Dedifferentiated amniotic fluid mesenchymal stem cell (primary cell): ENCODE data around the gene CCNJL.
A peak's percentile ranks its signal among the peaks of the same experiment; 100 is the strongest.

Source experiments
- DNase-seq: peaks from one replicate; pipeline ENCODE4 v3.0.0-alpha.2; 2016; ENCODE audit errors: extremely low spot score

CCNJL gene

DNA sequence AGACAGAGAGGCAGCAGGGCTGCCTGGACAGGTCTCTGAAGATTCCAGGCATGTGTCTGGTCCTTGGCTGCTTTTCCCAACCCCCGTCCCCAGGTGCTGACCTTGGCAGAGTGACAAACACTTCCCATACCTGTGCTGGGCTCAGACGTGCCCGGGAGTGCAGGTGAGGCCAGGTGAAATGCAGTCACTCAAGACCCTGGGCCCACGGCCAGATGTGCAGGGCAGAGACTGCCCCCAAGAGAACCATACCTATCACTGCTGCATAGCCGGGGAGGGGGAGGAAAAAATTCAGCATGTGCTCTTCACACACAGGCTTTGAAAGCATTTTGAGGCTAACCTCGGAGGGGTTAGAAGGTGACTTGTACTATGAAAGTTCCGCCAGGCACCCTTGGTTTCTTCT lies 22.6 kb downstream of the CCNJL start:
- no peak for DNase-seq

DNA sequence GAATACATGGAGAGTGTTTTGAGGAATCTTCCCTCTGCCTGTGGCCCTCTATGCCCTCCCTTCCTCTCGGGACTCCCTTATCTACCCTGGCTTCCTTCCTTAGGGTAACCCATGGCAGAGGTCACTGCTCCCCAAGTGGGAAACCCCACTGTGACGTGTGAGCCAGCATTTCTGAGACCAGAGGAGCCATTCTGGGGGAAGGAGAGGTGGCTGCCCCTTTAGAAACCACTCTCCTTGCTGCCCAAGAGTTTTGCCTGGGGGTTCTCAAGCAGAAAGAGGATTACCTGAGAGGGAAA lies 23.1 kb downstream of the CCNJL start:
- DNase-seq = no peak

DNA sequence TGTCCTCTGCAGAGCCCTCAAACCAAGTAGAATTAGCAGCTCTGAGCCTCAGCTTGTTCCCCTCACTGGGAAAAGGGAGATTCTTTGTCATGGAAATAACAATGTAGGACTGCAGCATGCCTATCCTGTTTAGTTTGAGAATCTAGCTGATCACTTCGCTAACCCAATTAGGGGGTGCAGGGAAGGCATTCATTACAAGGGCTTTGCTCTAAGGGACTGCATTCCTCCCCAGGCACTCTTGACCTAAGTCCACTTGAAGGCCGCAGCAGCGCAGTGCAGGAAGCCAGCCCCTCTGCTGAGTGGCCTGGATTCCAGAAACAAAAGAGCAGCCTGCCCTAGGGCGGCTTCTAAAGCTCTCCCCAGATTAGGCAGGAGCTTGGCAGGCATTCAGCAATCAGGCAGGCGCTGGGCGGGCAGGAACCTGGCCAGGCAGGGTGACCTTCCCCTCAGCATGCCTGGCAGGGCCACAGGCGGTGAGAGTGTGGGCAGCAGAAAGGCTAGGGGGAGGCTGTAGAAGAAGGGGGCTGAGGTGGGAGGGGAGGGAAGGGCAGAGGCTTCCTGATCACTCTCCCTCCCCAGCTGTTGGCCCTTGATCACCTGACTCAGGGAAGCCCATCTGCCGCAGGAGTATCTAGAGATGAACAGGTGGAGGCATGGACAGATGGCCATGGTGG lies 24.8 kb downstream of the CCNJL start:
- DNase-seq = peak; percentile 15

DNA sequence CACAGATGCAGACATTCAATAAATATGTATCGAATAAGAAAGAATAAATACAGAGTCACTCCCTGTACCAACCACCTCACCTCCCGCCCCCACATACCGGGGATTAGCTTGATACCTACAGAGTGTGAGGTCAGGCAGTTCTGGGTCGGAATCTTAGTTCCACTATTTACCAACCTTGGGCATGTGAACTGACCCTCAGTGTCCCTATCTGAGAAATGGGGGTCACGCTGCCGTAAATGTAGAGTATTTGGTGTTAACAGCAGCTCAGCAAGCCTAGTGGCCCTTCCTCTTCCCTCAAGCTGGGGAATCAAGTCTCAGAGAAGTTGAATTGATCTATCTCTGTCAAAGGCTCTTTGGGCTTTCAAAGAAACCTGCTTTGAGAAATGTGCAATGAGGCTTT lies 25.4 kb downstream of the CCNJL start:
- no peak for DNase-seq

DNA sequence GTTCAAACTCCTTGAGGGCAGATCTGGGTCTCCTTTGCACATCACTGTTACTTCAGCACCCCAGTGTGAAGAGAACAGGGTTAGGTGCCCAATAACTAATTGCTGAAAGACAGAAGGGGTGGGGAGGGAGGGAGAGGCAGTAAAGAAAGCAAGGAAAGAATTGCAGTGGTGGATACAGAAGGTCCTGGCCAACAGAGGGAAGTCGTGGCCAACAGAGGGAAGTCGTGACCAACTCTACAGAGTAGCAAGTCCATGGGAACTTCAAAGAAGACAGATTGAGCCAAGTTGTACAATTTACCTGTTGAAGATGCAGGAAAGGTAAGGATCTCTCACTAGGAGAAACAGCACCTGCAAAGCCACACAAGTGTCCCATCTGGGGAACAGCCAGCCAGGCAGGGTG lies 27.0 kb downstream of the CCNJL start:
- no peak for DNase-seq

DNA sequence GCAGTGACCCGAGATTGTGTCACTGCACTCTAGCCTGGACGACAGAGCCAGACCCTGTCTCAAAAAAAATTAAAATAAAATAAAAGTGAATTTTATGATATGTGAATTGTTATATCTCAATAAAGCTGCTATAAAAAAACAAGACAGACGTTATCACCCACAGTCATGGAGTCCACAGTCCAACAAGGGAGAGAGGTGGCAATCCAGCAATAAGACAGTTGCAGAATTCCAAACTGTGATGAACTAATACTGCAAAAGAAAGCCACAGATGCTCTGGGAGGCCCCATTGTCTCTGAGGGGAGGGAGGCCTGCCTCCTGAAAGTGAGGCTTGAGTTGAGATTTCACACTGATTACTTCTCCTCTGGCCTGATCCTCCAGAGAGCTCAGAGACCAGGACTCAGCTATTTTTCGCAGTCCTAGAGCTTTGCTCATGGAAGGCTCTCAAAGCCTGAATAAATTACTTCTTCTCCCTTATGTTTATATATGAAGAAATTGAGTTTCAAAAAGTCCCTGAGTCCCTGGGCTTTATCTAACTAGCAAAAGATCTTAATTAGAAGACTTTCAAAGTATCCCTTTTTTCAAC lies 28.0 kb downstream of the CCNJL start:
- DNase-seq = no peak

DNA sequence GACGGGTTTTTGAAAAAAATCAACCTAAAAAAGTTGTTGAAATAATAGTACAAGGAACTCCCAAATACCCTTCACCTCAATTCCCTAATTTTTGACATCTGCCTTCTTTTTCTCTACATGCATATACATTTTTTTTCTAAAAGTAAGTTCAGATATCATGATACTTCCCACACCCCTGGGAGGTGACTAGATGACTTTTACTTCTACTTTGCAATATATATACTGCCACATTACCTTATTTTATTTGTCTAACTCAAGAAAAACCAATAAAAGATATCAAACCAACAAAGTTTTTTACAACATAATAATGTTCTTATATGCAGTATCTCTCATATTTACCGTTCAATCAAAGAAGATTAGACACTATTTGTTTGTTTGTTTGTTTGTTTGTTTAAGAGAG lies 31.1 kb downstream of the CCNJL start:
- no peak for DNase-seq

DNA sequence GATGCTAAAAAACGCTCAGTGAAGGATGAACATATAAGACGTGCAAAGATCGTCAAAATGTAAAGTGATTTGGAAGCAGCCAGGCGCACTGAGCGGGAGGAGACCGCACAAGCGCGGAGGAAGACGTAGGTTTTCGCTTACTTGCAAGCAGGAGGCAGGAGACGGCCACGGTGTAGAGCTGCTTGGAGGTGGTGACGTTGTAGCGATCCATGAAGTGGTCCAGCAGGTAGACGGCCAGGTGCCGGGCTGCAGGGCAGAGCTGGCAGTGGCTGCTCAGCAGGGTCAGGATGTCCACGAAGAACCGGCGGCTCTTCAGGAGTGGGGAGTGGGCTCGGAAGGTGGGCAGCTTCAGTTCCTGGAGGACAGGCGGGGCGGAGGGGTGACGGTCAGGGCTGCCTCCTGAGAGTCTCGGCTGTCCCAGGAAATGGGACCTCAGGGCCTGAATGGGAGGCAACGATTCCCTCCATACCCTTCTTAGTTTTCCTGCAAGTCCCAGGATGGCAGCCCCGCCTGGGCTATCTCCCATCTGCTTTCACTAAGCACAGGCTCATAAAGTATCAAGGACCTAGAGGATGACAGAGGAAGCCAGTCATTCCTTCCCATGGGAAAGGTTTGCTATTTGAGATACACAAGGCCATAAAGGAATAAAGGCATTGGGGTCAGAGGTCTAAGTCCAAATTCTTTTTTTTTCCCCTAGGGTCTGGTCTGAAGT lies 31.8 kb downstream of the CCNJL start:
- no peak for DNase-seq

DNA sequence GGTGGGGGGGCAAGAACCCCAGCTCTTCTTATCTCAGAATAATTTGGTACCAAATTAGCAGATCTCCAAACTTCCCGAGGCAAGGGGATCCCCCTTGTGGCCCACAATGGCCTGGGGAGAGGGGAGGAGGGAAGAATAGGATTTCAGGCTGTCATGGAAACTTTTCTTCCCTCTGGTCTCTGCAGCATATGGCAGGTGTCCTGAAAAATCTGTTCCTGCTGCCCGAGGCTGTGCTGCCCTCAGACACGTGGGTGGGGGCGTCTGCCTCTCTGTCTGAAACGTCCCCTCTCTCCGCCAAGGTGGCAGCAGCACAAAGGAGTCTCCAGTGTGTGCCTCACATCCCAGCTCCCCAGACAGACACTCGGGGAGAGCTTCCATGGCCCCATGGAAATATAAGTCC lies 34.0 kb downstream of the CCNJL start:
- DNase-seq = no peak

DNA sequence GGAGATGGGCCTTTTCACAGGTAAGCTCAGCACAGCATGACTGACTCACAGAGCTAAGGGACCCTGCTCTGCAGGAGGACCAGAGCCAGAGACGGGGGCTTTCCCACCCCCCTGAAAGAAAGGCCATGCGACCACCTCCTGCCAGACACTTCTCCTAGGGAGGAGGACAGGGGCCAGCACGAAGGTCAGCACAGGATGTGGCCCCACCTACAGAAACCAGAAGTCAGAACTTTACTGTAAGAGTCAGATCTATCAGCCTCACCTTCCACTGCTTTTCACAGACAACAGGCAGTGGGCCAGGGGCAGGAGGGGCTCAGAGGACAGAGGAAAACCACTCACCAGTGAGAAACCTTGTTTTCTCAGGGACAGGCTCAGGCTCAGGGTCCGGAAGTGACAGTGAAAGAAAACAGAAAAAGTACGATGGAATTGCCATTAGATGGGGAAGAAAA lies 37.9 kb downstream of the CCNJL start:
- DNase-seq = no peak

DNA sequence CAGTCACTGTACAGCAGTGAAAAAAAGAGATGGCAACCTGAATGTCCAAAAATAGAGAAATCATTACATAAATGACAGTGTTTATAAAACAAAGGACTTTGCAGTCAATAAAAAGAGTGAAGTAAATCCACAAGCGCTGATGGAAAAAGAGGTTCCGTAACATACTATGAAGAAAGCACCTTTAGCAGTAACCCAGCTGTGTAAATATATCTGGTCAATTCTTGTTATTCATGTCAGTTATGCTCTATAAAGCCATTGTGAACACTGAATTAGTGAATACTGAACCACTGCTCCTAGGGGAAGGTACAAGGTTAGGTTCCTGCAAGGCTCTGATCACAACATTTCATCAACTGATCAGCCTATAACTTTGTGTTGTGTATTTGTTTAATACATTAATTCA lies 39.5 kb downstream of the CCNJL start:
- no peak for DNase-seq

DNA sequence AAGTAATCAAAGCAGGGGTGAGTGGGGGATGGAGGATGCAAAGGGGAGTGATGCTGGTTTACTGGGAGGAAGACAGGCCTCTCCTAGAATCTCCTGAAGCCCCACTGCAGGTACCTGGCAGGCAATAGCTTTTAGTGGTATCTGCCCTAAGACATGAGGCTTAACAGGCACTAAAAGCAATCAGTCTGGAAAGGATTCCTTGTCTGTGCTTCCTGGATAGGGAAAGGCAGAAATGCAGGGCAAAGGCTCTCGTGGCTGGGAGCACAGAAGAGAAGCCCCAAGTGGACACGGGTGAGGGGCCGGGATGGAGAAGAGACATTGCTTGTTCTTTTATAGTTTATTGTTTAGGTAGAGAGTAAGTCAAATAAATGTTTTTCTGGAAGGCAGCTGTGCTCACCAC lies 40.1 kb downstream of the CCNJL start:
- no peak for DNase-seq

DNA sequence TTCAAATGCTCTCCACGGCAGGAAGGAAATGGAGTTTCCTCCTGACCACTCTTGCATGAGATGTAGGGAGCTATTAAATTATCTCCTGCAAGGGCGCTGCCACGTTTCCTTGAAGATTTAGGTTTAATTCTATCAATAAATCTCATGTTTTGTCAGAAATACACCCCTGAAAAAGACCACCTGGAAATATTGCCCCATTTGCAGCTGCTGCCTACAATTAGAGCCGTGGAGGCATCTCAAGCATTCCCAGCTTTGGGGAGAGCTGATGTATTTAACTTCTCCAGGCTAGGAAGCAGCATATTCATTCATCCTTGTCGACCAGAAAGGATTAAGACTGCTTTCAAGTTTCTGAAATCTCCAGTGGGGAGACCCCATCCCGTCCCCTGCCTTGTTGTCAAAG lies 40.5 kb downstream of the CCNJL start:
- DNase-seq = no peak

DNA sequence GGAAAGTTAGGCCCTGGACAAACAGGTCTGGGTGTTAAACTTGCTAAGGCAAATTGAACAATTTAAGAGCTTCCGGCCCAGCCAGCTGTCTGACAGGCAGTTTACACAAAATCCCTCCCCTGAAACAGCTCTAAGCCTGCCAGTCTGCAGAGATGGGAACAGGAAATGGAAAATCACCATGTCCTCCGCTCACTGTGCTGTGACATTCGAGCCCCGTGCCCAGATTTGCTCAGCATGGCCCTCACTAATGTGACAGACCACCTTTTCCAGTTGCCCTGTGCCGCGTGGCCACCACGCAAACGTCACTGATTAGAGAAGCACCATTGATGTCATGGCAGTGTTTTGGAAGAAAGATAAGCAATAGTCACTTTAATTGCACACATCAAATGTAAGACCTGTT lies 41.0 kb downstream of the CCNJL start:
- DNase-seq = no peak

DNA sequence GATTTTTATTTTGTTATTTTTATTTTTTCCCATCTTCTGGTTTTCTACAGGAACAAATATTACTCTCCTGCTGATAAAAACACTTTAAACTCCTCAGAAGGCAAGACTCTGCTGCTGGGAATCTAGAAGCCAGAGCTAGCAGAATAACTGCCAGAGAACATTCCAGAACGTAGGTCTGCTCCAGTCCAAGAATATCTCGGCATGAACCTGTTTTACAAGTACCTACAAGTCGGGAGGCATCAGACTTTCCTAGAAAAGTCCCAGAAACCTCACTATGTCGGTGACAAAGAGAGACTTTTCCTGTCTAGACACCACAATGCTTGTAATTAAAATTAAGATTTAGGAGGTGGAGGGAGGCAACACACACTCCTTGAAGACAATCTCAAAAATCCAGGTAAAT lies 41.7 kb downstream of the CCNJL start:
- no peak for DNase-seq

DNA sequence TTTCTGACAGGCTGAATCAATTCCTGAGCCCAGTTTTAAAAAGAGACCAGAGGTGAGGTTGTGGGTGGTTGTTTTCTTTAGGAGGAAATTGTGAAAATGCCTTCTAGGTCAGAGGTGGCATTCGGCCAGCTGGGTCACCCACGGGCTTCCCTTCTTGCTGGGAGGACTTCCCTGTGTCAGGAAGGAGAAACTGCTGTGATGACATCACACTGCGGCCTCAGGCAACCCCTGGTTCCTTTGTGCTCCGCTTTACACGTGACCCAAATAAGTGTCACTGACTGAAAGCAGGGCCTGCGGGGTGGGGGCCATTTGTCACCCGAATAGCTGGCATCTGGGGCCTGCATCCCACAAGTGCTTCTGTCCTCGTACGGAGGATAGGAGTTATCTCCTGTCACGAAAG lies 43.3 kb downstream of the CCNJL start:
- DNase-seq = no peak

DNA sequence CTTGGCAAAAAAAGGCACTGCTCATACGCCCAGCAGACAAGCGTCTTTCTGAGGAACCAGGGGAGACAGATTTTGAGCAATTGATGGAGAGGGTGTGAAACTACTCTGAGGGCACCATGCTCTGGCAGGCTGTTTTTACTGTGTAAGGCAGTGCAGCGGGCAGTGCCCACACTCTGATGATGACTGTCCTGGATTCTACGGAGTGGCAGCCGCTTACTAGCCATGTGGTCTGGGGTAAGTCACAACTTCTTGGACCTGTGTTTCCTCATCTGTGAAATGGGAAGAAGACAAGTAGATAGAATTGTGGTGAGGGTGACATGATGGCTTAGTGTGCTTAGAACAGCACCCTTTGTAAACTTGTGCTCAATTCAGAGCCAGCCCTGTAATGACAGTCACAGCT lies 44.2 kb downstream of the CCNJL start:
- DNase-seq = no peak

DNA sequence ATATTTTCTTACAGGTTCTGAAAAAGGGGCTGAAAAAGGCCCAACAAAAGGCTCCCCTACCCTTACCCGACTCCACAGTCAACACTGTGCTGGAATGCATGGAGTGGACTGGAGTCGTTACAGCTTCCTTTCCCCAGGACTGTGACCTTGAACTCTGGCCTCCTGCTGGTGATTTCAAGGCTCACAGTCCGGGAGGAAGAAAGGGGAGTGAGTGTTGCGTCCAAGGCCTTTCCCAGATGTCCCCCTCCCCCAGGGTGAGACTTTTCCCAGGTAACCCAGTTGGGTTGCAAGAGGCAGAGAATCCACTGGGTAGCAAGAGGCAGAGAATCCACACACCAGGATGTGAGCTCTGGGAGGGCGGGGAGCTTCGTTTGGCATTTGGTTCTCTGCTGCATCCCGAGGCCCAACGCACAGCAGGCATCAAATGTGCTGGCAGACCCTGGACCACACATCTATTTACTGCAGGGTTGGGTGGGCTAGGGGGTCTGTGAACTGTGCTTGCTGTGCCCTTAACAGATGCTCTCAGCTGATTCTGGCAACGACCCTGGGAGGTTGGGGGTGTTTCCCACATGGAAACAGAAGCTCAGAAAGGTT lies 45.5 kb downstream of the CCNJL start:
- DNase-seq = no peak

DNA sequence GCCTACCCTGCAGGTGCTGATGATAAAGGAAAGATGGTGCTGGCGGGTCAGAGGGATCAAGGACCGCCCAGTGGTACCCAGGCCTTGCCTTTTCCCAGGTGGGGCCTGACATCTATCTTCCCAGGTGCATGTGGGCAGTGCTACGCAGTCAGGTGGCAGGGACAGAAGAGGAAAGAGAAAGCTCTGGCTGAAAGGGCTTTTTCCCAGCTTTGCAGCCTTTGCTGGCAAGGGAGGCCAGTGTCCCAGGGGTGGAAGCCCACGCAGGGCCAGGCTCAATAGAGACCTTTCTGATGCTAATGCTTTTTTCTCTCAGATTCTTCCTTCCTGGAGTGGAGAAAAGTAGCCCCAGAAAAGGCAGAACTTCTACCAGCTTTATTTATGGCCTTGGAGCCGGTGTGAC lies 46.3 kb downstream of the CCNJL start:
- no peak for DNase-seq

DNA sequence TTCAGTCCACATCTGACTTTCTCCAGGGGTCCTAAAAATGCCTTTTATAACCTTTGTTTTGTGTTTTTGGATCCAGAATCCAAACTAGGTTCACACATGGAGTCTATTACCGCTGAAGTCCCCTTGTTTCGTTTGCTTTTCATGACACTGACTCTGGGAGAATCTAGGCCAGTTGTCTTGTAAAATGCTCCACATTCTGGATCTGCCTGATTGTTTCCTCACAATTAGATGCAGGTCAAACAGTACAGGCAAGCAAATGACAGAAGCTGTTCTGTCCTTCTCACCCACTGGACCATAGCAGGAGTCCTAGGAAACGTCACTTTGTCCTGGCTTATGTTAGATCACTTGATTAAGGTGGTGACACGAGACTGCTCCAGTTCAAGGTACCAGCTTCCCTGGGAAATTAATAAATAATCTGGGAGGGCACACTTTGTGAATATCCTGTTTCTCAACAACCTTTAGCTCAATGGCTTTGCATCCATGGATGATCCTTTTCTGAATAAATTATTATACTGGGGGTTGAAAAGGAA lies 49.0 kb downstream of the CCNJL start:
- DNase-seq = no peak

DNA sequence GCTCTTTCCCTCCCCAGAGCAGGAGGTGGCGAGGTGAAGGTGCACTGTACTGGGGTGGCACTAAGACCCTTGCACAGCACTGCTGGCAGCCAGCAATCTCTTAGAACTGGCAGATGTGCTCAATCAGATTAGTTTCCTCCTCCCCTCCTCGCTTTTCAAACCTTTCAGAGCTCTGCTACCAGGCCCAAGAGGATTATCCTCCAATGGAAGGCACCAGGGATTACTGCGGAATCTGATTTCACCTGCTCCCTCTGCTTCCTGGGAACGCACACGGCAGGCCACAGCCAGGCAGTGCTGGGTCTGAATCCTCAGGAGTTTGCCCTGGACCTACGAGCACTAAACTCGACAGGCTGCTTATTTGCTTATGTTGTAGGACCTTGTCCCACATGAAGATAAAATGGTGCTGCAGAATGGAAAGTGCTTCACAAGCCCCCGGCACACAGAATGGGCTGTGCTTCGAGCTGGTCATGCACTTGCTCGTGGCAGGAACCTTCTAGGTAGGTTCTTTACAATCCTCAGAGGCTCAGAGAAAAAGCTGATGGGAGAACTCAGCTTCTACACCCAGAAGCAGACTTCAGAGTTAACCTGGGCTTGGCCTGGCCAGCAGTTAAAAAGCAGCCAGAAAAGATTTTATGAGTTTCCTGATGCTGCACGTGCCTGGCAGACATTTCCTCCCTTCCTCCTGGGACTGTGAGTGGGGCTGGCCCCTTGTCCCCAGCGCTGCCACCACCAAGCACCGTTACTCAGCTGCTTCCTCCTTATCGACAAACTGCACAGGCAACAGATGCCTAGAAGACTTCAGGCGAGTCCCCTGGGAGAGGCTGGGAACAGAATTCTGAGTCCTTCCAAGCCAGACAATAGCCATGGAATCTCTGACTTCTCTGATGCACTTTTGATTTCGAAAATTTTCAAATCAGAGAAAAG lies 50.0 kb downstream of the CCNJL start:
- no peak for DNase-seq
